Muscle of back (tissue), 13 donors: ENCODE measurements around the gene CCDC174. TPM values are rescaled to one million over a fixed set of nuclear protein-coding genes. Genes with fewer than 3 reads are reported as not detected.
"Not testable (repeated sequence)": the region's sequence is repeated elsewhere in the genome, so short reads cannot be mapped to it uniquely, and the experiment has no call there.

Experiments
- DNase-seq, 3 donors: peaks; one replicate each; pipeline versions ENCODE4 v3.0.0 to v3.0.0-alpha.2; 2013
- long read RNA-seq, 9 donors: transcript quantifications; one replicate each; lab custom pipeline, GENCODE V29; 2026
- polyA plus RNA-seq, 10 donors: library from polyadenylated mRNA; unstranded; fragments of 120-200 nt; gene quantifications; one replicate each; pipeline ENCODE4 v1.2.1, GENCODE V29; 2013; ENCODE audit not compliant: insufficient read length in 10 of 10

CCDC174 gene
- polyA plus RNA-seq, result 10 to 100 TPM; 15.4 to 23.5 (median 17.4) TPM
- long read RNA-seq, donor 1, partial matches to known transcripts, result 0 of 3 reads
- long read RNA-seq, donor 1, other reads (novel, unspliced or antisense), result 0 of 3 reads
- long read RNA-seq, donor 2, partial matches to known transcripts, result 0 of 4 reads
- long read RNA-seq, donor 2, other reads (novel, unspliced or antisense), result 0 of 4 reads
- long read RNA-seq, donor 3, result 0 reads
- long read RNA-seq, donor 4, partial matches to known transcripts, result 0 of 5 reads
- long read RNA-seq, donor 4, other reads (novel, unspliced or antisense), result 0 of 5 reads
- long read RNA-seq, donor 5, partial matches to known transcripts, result 0 of 3 reads
- long read RNA-seq, donor 5, other reads (novel, unspliced or antisense), result 0 of 3 reads
- long read RNA-seq, donor 6, partial matches to known transcripts, result 0 of 4 reads
- long read RNA-seq, donor 6, other reads (novel, unspliced or antisense), result 0 of 4 reads
- long read RNA-seq, donor 7, partial matches to known transcripts, result 0 of 1 reads
- long read RNA-seq, donor 7, other reads (novel, unspliced or antisense), result 0 of 1 reads
- long read RNA-seq, donor 8, partial matches to known transcripts, result 0 of 2 reads
- long read RNA-seq, donor 8, other reads (novel, unspliced or antisense), result 0 of 2 reads
- long read RNA-seq, donor 9, partial matches to known transcripts, result 0 of 2 reads
- long read RNA-seq, donor 9, other reads (novel, unspliced or antisense), result 0 of 2 reads

DNA sequence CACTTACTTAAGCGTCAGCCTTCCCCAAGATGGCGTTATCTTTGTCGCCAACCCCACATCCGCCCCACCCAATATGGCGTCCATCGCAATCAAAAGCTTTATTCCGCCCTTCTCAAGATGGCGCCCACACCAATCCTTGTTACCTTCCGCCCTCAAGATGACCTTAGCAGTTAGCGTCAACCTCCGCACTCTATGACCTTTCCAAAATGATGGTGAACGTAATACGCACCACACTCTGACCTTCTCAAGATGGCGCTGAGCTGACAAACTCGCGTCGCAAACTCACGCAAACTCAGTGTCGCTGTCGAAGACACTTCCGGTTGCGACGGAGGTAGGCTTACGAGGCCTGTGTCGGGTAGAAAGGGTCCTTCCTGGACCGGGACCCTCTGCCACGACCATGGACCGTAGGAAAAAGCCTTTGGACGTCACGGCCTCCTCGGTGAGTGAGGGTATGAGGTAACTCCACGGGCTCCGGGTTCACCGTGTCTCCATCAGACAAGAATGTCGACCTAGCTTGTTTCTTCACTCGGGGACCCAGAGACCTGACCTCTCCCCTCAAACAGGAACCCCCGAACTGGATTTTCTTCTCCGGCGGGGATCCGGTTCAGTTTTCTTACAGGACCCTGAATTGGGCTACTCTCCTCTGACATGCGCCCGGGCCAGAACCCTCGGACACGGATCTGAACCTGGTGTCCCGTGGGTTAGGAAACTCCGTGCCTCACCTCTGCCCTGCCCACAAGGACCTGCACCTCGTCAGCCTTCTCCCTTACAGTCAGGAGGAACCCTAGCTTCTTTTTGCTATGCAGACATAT lies at the start of gene CCDC174:
Gene CCDC174, plus strand, starts transcription at position 323 of the 812 bp plus-strand sequence. Its CDS starts 75 bp downstream, at position 398.
- peak; percentile 99 to 100 (median 99) for DNase-seq

GRCh38 chr3:14602006-14602803 lies 49.4 kb upstream of the CCDC174 start:
- no peak for DNase-seq

GRCh38 chr3:14602804-14603644 lies 48.5 kb upstream of the CCDC174 start:
- DNase-seq, result no peak

DNA sequence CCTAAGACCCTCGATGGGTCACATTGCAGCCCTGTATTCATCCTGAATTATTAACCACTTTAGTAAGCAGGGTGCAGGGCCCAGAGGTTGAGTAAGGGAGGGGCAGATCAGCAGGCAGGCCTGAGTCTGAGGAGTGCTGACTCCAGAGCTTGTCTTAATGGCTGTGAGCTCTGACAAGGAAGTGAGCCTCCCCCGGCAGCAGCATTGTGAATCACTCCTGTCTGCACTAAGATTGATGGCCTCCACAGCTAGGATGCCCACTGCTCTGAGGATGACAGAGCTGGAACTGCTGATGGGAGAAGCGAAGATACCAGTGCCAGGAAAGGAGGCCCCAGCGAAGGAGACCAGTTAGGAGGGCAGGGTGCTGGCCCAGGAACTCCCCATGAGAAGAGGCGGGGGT lies 46.5 kb upstream of the CCDC174 start:
- DNase-seq, result no peak

DNA sequence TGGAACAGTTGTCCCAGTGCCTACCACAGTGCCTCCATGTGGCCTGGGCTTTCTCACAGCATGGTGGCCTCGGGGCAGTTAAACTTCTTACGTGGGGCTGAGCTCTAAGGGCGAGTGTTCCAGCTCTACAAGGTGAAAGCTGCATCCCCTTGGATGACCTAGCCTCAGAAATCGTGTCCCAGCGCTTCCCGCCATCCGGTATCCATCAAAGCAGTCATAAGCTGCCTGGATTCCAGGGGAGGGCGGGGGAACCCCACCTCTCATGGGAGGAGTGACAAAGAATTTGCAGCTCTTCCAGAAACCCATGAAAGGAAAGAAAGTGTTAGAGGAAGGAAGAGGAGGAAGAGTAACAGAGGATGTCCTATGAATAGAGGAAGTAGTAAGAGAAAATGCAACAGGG lies 45.8 kb upstream of the CCDC174 start:
- DNase-seq, result no peak

GRCh38 chr3:14606669-14607339 lies 44.8 kb upstream of the CCDC174 start:
- no peak for DNase-seq

DNA sequence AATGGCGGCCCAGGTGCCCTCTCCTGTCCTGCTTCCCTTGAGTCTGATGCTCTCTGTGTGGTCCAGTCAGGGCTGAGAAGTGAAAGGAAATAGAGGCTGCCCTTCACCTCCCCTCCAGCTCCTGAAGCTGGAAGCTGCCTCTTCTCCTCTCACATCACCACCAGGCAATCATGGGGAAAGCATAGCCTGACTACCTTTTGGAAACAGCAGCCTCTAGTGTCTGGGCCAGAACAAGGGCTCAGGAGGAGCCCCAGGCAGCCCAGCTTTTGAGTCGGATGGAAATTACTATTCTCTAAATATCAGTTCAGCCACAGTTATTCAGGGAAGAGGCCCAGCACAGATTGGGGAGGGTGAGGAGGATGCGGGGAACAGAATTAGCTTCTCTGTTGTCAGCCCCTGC lies 43.3 kb upstream of the CCDC174 start:
- DNase-seq, result no peak

GRCh38 chr3:14609058-14609457 lies 42.5 kb upstream of the CCDC174 start:
- not testable (repeated sequence) for DNase-seq

- DNase-seq, result no peak
These were observed 42.1 kb upstream of the CCDC174 start for GRCh38 chr3:14609506-14609905.

DNA sequence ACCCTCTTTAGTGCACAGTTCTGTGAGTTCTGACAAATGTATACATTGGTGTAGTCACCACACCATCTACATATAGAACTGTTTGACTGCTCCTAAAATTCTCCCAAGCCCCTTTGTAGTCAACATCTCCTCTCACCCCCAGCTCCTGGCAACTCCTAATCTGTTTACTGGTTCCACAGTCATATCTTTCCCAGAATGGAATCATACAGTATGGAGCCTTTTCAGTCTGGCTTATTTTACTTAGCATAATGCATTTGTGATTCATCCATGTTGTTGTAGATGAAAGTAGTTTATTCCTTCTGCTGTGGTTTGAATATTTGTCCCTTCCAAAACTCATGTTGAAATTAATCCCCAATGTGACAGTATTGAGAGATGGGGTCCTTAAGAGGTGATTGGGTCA lies 41.6 kb upstream of the CCDC174 start:
- DNase-seq, result no peak

DNA sequence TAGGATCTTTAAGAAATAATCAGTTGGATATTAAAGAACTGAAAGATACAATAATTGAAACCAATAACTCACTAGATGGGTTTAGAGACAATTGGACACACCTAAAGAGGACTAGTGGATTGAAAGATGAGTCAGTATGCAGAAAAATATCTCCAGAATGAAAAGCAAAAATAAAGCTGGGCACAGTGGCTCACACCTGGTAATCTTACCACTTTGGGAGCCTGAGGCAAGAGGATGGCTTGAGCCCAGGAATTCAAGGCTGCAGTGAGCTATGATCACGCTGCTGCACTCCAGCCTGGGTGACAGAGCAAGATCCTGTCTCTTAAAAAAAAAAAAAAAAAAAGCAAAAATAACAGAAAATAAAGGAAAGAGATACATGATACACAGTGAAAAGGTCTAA lies 37.4 kb upstream of the CCDC174 start:
- DNase-seq, result no peak

- no peak for DNase-seq
These were observed 36.7 kb upstream of the CCDC174 start for GRCh38 chr3:14614862-14615261.

DNA sequence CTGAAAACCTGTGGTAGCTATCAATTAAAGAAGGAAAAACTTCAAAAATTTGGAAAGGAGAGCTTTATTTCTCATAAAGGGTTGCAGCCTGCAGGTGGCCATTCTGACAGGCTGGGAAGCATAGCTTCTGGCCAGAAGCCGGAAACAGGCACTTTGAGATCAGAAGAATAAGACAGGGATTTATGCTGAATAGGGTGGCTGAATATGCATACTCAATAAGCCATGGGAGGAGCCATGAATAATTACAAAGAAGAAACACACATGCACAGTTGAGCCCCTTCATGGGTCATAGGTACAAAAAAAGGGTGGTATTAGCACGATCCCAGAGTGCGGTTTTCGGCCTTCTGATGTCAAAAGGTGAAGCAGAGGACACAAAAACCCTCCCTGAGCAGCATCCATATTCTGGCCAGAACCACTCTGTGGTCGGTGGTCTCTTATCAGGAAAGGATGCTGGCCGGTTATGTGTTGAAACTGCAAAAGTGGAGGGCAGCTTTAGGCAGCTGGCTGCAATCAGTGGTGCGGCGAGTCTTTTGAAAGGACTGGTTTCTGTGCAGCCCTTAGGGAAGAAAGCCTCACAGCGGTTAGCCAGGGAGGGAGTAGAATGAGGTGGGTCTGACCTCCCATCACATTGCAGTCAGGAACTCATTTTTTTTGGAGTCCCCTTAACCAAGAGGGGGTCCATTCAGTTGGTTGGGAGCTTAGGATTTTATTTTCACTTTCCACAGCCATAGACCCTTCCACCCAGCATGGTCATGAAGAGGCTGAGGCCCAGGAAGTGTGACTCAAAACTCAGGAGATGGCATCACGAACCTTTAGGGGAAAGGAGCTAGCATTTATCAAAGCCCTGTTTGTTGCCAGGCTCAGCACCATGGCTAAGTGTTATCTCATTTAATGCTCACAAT lies 34.7 kb upstream of the CCDC174 start:
- DNase-seq, result no peak

DNA sequence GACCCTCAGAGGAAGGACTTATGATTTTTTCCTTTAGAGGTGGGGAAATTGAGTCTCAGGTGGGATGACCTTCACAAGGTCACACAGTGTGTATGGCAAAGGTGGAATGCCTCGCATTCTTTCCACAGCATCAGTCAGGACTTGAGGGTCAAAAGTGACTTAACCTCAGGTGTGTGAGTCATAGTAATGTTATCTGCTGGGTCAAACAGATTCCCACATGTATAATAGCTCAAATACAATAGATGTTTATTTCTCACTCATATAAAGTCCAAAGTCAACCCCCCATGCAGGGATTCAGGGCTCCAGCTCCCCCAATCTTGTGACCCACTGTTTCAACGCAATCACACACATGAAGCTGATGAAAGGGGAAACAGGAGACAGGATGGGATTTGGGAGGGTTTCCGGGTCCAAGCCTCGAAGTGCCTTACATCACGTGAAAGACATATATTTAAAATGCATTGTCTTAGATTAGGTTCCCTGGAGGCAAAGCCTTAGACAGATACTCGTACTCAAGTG lies 34.0 kb upstream of the CCDC174 start:
- no peak for DNase-seq

- no peak for DNase-seq
These were observed 32.0 kb upstream of the CCDC174 start for GRCh38 chr3:14619605-14620004.

DNA sequence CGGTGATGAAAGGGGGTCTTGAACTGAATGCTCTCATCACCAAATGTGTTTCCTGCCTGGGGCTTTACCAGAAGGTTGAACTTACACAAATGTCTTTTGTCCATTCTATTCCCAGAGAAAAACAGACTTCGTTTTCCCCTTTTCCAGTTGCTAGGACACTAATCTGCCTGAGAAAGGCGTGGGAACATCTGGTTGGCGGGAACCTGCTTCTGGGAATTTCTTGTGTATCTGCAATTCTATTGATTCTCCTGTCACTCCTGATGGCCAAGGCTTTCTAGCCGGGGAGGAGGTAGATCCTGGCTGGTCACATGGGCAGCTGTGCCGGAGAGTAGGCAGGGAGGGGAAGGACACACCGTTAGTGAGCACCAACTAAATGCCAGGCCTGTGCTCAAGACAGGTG lies 31.1 kb upstream of the CCDC174 start:
- DNase-seq, result peak in 2 of 3 donors; percentile 11 to 53

GRCh38 chr3:14621093-14621492 lies 30.5 kb upstream of the CCDC174 start:
- no peak for DNase-seq

GRCh38 chr3:14622368-14622767 lies 29.2 kb upstream of the CCDC174 start:
- DNase-seq, result no peak
